ENCODE results near the gene APLF. TPM values are rescaled to one million over a fixed set of nuclear protein-coding genes. Genes with fewer than 3 reads are reported as not detected.

The APLF gene
- total and polyA plus RNA-seq, 2 donors (not counting 3 experiments of a cell fraction or from before 2014, with no cell fraction given) = 0.75 to 2.3 TPM

GRCh38 chr2:68429311-68429826 is 38.0 kb upstream of the APLF start:
- intact Hi-C loops (cut with micrococcal nuclease) (no loop called here), dilution Hi-C loops (cut with MboI; ENCODE audit: extremely low pct_ligation_motif_present, low sequenced_read_pairs) (no loop called here)
- H2AFZ ChIP-seq (ENCODE audit: low read depth, low read length) = no peak overlapping the region
- H3K9ac ChIP-seq (replicated peaks; ENCODE audit: extremely low read depth, insufficient read depth, low read length) = no peak overlapping the region
- FAIRE-seq = no peak
- H3K9me3 ChIP-seq (replicated peaks; ENCODE audit: control insufficient read depth, insufficient read depth, low read length) = no peaks in the 10 kb centered on the region
- H3K4me1 ChIP-seq (ENCODE audit: control insufficient read depth, extremely low read depth, insufficient read depth, low read length) = no peaks in the 10 kb centered on the region
- CTCF ChIA-PET = interaction anchor here (1.7 to 3.4 kb wide), 3 partner anchors 11 to 307 kb away, joined by 3 to 24 read pairs (median 5); no protein-coding TSS in a partner anchor
- TF ChIP-seq GATA2 (IDR thresholded peaks at IDR 0.05; ENCODE audit: insufficient read depth, insufficient read length, low read depth, low read length) (no peak), FOS (IDR thresholded peaks at IDR 0.05; ENCODE audit: borderline replicate concordance, insufficient read depth, low read length) (no peak), EZH2 (IDR thresholded peaks at IDR 0.05; ENCODE audit: borderline replicate concordance, low read depth, low read length, severe bottlenecking) (no peak), CTCF (IDR thresholded peaks at IDR 0.05; ENCODE audit: extremely low read depth in 1 of 2, insufficient read depth in 1 of 2, low read depth in 1 of 2, low read length in 2 of 2) (no peak)
- BruUV-seq (replicated peaks) = no TSS peak
- H4K20me1 ChIP-seq (replicated peaks; ENCODE audit: control insufficient read depth, extremely low read depth, insufficient read depth, low read length) = no peaks in the 10 kb centered on the region
- no peak overlapping the region for H3K4me2 ChIP-seq (ENCODE audit: insufficient read depth, low read length)
- no peaks in the 10 kb centered on the region for H3K36me3 ChIP-seq (ENCODE audit: control insufficient read depth in 2 of 2, extremely low read depth in 1 of 2, insufficient read depth in 2 of 2, low read length in 2 of 2)
- POLR2A ChIA-PET = no interaction called here
- no peaks in the 10 kb centered on the region for H3K79me2 ChIP-seq (ENCODE audit: control insufficient read depth, insufficient read depth, low read length)
- no peaks in the 10 kb centered on the region for H3K9me1 ChIP-seq (replicated peaks; ENCODE audit: control insufficient read depth, extremely low read depth, insufficient read depth, low read length)
- H3K27ac ChIP-seq (ENCODE audit: insufficient read depth, low read depth, low read length) = no peak overlapping the region
- H3K27me3 ChIP-seq (ENCODE audit: control insufficient read depth in 2 of 2, insufficient read depth in 2 of 2, low read length in 2 of 2) = peaks cover 10 to 16% of the 10 kb centered on the region in 2 experiments
- no peak for DNase-seq (ENCODE audit: low read depth, low spot score)
- H3K4me3 ChIP-seq (replicated peaks in 1 of 3; ENCODE audit: insufficient read depth in 1 of 3, low read depth in 1 of 3, low read length in 3 of 3) = no peak overlapping the region
